Ovary (tissue), 1 donor: ENCODE results near the gene DAPL1.

Source experiments
- EP300 ChIP-seq: sonication (generic); formaldehyde crosslinking; IDR thresholded peaks from one replicate; pipeline ENCODE4 v1.6.1; 2017; ENCODE audit warnings: antibody characterized with exemption
- POLR2A ChIP-seq: fragments of 450-650 bp; IDR thresholded peaks from one replicate; pipeline ENCODE4 v1.6.1; 2017; ENCODE audit warnings: antibody characterized with exemption, mild to moderate bottlenecking, moderate library complexity

DNA sequence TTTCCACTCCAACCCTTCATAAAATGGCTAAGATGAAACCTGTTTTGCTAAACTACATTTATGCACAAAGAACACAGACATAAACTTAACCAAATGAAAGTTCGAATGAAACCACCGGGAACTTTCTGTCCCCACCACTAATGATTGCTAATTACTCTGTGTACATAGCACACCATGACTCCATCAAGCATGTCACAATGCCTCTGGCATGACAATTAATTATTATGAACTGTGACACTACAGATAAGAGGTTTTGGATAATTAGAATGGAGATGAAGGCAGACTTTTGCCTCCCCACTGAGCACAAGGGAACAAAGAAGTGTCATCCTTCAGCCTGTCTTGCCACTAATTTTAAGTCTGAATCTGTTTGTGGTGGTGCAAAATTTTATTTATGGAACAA, 1.5 kb downstream of the DAPL1 start:
- TF ChIP-seq POLR2A: no peak
- TF ChIP-seq EP300: no peak
